HepG2 (cell line): ENCODE measurements around the gene ZNF586. TPM values are rescaled to one million over a fixed set of nuclear protein-coding genes. Genes with fewer than 3 reads are reported as not detected.

Source experiments
- ATAC-seq: fragments of 200-7000 bp; cut with Tn5 transposase; 3 replicates; pipeline ENCODE4 v1.9.1; 2020; ENCODE audit warnings: mild to moderate bottlenecking, moderate library complexity
- BruUV-seq: library from RNA; stranded (reverse); fragments of 400-500 nt; replicated peaks from 2 replicates; lab custom pipeline; 2021; lab: Mats Ljungman, UMichigan
- CTCF ChIA-PET: fragments of 300-600 bp; formaldehyde crosslinking; extraction: SDS; loops from one replicate; lab custom pipeline; 2021; ENCODE audit warnings: low total read pairs, inconsistent platforms, low intra/inter-chr PET ratio; lab: Yijun Ruan, JAX
- POLR2A ChIA-PET: fragments of 350-600 bp; sonication (Branson Sonifier 250); formaldehyde crosslinking; loops from one replicate; lab custom pipeline; 2020; ENCODE audit warnings: antibody characterized with exemption, inconsistent platforms; lab: Yijun Ruan, JAX
- DNase-seq: peaks from one replicate; pipeline ENCODE4 v3.0.0-alpha.2; 2015; ENCODE audit warnings: low spot score
- FAIRE-seq: peaks from 3 replicates; lab custom pipeline; 2011; peaks lifted over from hg19 to GRCh38; lab: Jason Lieb, UNC
- H2AFZ ChIP-seq: one replicate; pipeline ENCODE4 v1.6.1; 2011; ENCODE audit warnings: low read length, inconsistent platforms
- H3K27ac ChIP-seq: fragments of 300-600 bp; 3 replicates; pipeline ENCODE4 v1.8.0; 2011; ENCODE audit warnings: mixed run types, mild to moderate bottlenecking, mixed read lengths, low read length, inconsistent platforms; ENCODE audit not compliant: insufficient read depth; ENCODE audit errors: extremely low read length
- H3K27me3 ChIP-seq, 2 experiments: fragments of 200-600 bp in 1 of 2; 2 replicates in 1 of 2; 3 replicates in 1 of 2; pipeline versions ENCODE4 v1.6.0 to v1.8.0; 2011; ENCODE audit warnings: low read length in 2 of 2, mild to moderate bottlenecking in 2 of 2, moderate library complexity in 2 of 2, inconsistent platforms in 1 of 2; ENCODE audit not compliant: insufficient read depth in 2 of 2, control insufficient read depth in 1 of 2
- H3K36me3 ChIP-seq, 2 experiments: fragments of 200-600 bp in 1 of 2; replicated peaks in 1 of 2; 2 replicates in 1 of 2; 3 replicates in 1 of 2; pipeline versions ENCODE4 v1.5.1 to v1.8.0; 2011; ENCODE audit warnings: low read length in 2 of 2, inconsistent platforms in 1 of 2; ENCODE audit not compliant: insufficient read depth in 2 of 2, control insufficient read depth in 1 of 2
- H3K4me1 ChIP-seq: 2 replicates; pipeline ENCODE4 v1.5.1; 2012; ENCODE audit warnings: low read length, inconsistent platforms; ENCODE audit not compliant: insufficient read depth
- H3K4me2 ChIP-seq: 2 replicates; pipeline ENCODE4 v1.6.0; 2011; ENCODE audit warnings: low read depth, low read length, inconsistent platforms
- H3K4me3 ChIP-seq, 3 experiments: fragments of 200-600 bp in 1 of 3; sonication (generic), shearing (Covaris generic) in 1 of 3; replicated peaks in 1 of 3; 2 replicates each; pipeline ENCODE4 v1.5.1; 2011 to 2016; ENCODE audit warnings: low read length in 3 of 3, inconsistent platforms in 2 of 3, low read depth in 2 of 3, mild to moderate bottlenecking in 2 of 3, control low read depth in 1 of 3, mixed read lengths in 1 of 3; ENCODE audit not compliant: insufficient read depth in 1 of 3
- H3K79me2 ChIP-seq: one replicate; pipeline ENCODE4 v1.6.1; 2011; ENCODE audit warnings: low read length, inconsistent platforms; ENCODE audit not compliant: insufficient read depth
- H3K9ac ChIP-seq: 2 replicates; pipeline ENCODE4 v1.6.0; 2011; ENCODE audit warnings: mild to moderate bottlenecking, low read depth, low read length, inconsistent platforms; ENCODE audit not compliant: insufficient read depth
- H3K9me3 ChIP-seq: 2 replicates; pipeline ENCODE4 v1.5.1; 2012; ENCODE audit warnings: mild to moderate bottlenecking, low read length
- H4K20me1 ChIP-seq: 2 replicates; pipeline ENCODE4 v1.6.0; 2011; ENCODE audit warnings: inconsistent platforms, mild to moderate bottlenecking, low read length, moderate library complexity; ENCODE audit not compliant: insufficient read depth
- ATM ChIP-seq: fragments of 450-650 bp; IDR thresholded peaks from 2 replicates; pipeline ENCODE4 v1.7.1; 2017; ENCODE audit warnings: mild to moderate bottlenecking, borderline replicate concordance
- BORCS8-MEF2B ChIP-seq: sonication (generic); formaldehyde crosslinking; IDR thresholded peaks from 2 replicates; pipeline ENCODE4 v1.8.0; 2022; ENCODE audit warnings: mild to moderate bottlenecking, missing genetic modification reagents
- FOXO1 ChIP-seq: sonication (generic); formaldehyde crosslinking; IDR thresholded peaks from 2 replicates; pipeline ENCODE4 v1.4.0; 2020; ENCODE audit warnings: missing genetic modification reagents
- GATAD2A ChIP-seq: IDR thresholded peaks from 2 replicates; pipeline ENCODE4 v1.6.1; 2016
- IKZF1 ChIP-seq: fragments of 450-650 bp; IDR thresholded peaks from 2 replicates; pipeline ENCODE4 v1.7.1; 2016
- MEF2D ChIP-seq: sonication (generic); formaldehyde crosslinking; IDR thresholded peaks from 2 replicates; pipeline ENCODE4 v1.5.1; 2020; ENCODE audit warnings: mild to moderate bottlenecking, missing genetic modification reagents
- PAWR ChIP-seq: sonication (generic); formaldehyde crosslinking; IDR thresholded peaks from 2 replicates; pipeline ENCODE4 v1.4.0; 2020; ENCODE audit warnings: missing genetic modification reagents, mild to moderate bottlenecking, borderline replicate concordance
- SAFB2 ChIP-seq: sonication (generic); formaldehyde crosslinking; IDR thresholded peaks from 2 replicates; pipeline ENCODE4 v1.5.1; 2020; ENCODE audit warnings: missing genetic modification reagents, low read depth, mild to moderate bottlenecking, borderline replicate concordance
- SMC3 ChIP-seq: IDR thresholded peaks from 2 replicates; pipeline ENCODE4 v1.6.1; 2011; ENCODE audit warnings: low read length, improper control_type of control experiment
- SRF ChIP-seq: IDR thresholded peaks from 2 replicates; pipeline ENCODE4 v1.6.1; 2011; ENCODE audit warnings: mild to moderate bottlenecking, low read depth, low read length, moderate library complexity
- ZBTB42 ChIP-seq: sonication (generic); formaldehyde crosslinking; IDR thresholded peaks from 2 replicates; pipeline ENCODE4 v1.5.0; 2020; ENCODE audit warnings: mild to moderate bottlenecking, missing genetic modification reagents
- ZNF333 ChIP-seq: sonication (generic); formaldehyde crosslinking; IDR thresholded peaks from 2 replicates; pipeline ENCODE4 v1.4.0; 2020; ENCODE audit warnings: mild to moderate bottlenecking, missing genetic modification reagents, borderline replicate concordance
- ZNF335 ChIP-seq: sonication (generic); formaldehyde crosslinking; IDR thresholded peaks from 2 replicates; pipeline ENCODE4 v1.4.0; 2020; ENCODE audit warnings: missing genetic modification reagents
- ZNF550 ChIP-seq: sonication (generic); formaldehyde crosslinking; IDR thresholded peaks from 2 replicates; pipeline ENCODE4 v1.4.0; 2020; ENCODE audit warnings: mild to moderate bottlenecking, missing genetic modification reagents, borderline replicate concordance
- ZNF724P ChIP-seq: sonication (generic); formaldehyde crosslinking; IDR thresholded peaks from 2 replicates; pipeline ENCODE4 v1.8.0; 2022; ENCODE audit warnings: missing genetic modification reagents, borderline replicate concordance
- ZNF772 ChIP-seq: sonication (generic); formaldehyde crosslinking; IDR thresholded peaks from 2 replicates; pipeline ENCODE4 v1.5.0; 2020; ENCODE audit warnings: mild to moderate bottlenecking, missing genetic modification reagents
- WGBS: methylation state at CpG from one replicate; pipeline ENCODE4 v1.1.6; 2017; ENCODE audit warnings: low lambda C conversion rate; 5-methylcytosine and 5-hydroxymethylcytosine counted together
- in situ Hi-C: cut with HindIII; loops from 2 replicates; pipeline ENCODE4 v1.10.0; 2017; ENCODE audit warnings: low pct_unique_long_range_greater_than_20kb; ENCODE audit not compliant: extremely low pct_ligation_motif_present
- intact Hi-C: fragments of 100-400 bp; cut with micrococcal nuclease; formaldehyde crosslinking; loops from one replicate; pipeline ENCODE4 v1.10.0; 2022; ENCODE audit not compliant: unreplicated experiment
- polyA plus RNA-seq, 8 experiments: library from polyadenylated mRNA; depleted of rRNA in 3 of 8; stranded (reverse) in 7 of 8; unstranded in 1 of 8; fragments of >200 nt; fragmentation: Illumina TruSeq in 4 of 8; extraction: Trizol in 4 of 8; gene quantifications; 2 replicates each; pipeline versions ENCODE4 v1.2.1 to v1.2.3, GENCODE V29; 2011 to 2016; ENCODE audit warnings: low read depth in 4 of 8, missing spikeins in 1 of 8, mixed read lengths in 1 of 8; ENCODE audit not compliant: insufficient read depth in 1 of 8
- total RNA-seq, 5 experiments: library from RNA; depleted of rRNA; stranded (reverse); fragments of >200 nt; fragmentation: Illumina TruSeq; extraction: Trizol; gene quantifications; 2 replicates each; pipeline ENCODE4 v1.2.3, GENCODE V29; 2016; ENCODE audit warnings: low read depth in 1 of 5
- TF ChIP-seq, protein P1 (sequence below): IDR thresholded peaks from 2 replicates; pipeline ENCODE4 v1.4.0; 2020; ENCODE audit warnings: mild to moderate bottlenecking, missing genetic modification reagents
- TF ChIP-seq, protein P2 (sequence below): sonication (generic); formaldehyde crosslinking; IDR thresholded peaks from 2 replicates; pipeline ENCODE4 v1.8.0; 2022; ENCODE audit warnings: missing genetic modification reagents, mild to moderate bottlenecking, moderate library complexity, borderline replicate concordance
- TF ChIP-seq, protein P3 (sequence below): sonication (generic); formaldehyde crosslinking; IDR thresholded peaks from 2 replicates; pipeline ENCODE4 v1.4.0; 2020; ENCODE audit warnings: mild to moderate bottlenecking, missing genetic modification reagents

Gene ZNF586
- total and polyA plus RNA-seq, 2 of the 13 experiments (the other 11 are each of a cell fraction or from before 2014, with no cell fraction given), result 0.50 to 3.4 TPM

DNA sequence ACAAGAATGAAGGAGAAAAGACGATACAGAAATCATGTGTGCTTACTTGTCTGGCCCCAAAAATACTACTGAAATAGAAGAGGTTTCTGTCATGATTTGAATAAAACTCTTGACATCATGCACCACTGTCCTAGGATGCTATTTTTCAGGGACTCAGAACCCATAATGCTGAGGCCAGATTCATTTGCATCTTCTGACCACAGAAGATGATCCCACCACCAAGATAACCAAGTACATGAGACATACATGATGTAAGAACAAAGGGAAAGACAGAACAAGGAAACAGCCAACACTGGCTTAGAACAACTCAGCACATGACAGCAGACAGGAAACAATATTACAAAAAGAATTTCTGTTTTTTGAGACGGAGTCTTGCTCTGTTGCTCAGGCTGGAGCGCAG is 42.8 kb downstream of the ZNF586 start:
- no peak for DNase-seq
- Histone ChIP-seq H3K4me2 (no peak overlapping the region), H3K27me3 (no peaks in the 10 kb centered on the region; a peak in 1 of 5 replicates), H3K4me1 (peaks cover 57% of the 10 kb centered on the region), H3K36me3 (peaks cover 7 to 23% of the 10 kb centered on the region in 2 experiments; a peak in 4 of 5 replicates), H3K9me3 (no peaks in the 10 kb centered on the region), H4K20me1 (peaks cover 3% of the 10 kb centered on the region; the same call in 1 of the 2 replicates), H3K79me2 (peaks cover 20% of the 10 kb centered on the region), H3K4me3 (no peak overlapping the region), H3K27ac (no peak overlapping the region), H2AFZ (no peak overlapping the region), H3K9ac (no peak overlapping the region)
- ChIA-PET CTCF (no interaction called here), POLR2A (no interaction called here)
- BruUV-seq, result no TSS peak
- 97% methylated on average over 3 of the region's 3 CpGs for WGBS
- no peak for FAIRE-seq
- ATAC-seq, result no peak
- intact Hi-C loops, result no loop called here
- in situ Hi-C loops, result no loop called here
- no peak for TF ChIP-seq PAWR (CRISPR knock-in tag)
- TF ChIP-seq ZNF335, result no peak
- no peak for TF ChIP-seq ZBTB42 (CRISPR knock-in tag)
- TF ChIP-seq SMC3, result no peak
- no peak for TF ChIP-seq IKZF1
- no peak for TF ChIP-seq FOXO1 (CRISPR knock-in tag)
- no peak for TF ChIP-seq ZNF333
- no peak for TF ChIP-seq ZNF724P (CRISPR knock-in tag)
- TF ChIP-seq, protein P1, sequence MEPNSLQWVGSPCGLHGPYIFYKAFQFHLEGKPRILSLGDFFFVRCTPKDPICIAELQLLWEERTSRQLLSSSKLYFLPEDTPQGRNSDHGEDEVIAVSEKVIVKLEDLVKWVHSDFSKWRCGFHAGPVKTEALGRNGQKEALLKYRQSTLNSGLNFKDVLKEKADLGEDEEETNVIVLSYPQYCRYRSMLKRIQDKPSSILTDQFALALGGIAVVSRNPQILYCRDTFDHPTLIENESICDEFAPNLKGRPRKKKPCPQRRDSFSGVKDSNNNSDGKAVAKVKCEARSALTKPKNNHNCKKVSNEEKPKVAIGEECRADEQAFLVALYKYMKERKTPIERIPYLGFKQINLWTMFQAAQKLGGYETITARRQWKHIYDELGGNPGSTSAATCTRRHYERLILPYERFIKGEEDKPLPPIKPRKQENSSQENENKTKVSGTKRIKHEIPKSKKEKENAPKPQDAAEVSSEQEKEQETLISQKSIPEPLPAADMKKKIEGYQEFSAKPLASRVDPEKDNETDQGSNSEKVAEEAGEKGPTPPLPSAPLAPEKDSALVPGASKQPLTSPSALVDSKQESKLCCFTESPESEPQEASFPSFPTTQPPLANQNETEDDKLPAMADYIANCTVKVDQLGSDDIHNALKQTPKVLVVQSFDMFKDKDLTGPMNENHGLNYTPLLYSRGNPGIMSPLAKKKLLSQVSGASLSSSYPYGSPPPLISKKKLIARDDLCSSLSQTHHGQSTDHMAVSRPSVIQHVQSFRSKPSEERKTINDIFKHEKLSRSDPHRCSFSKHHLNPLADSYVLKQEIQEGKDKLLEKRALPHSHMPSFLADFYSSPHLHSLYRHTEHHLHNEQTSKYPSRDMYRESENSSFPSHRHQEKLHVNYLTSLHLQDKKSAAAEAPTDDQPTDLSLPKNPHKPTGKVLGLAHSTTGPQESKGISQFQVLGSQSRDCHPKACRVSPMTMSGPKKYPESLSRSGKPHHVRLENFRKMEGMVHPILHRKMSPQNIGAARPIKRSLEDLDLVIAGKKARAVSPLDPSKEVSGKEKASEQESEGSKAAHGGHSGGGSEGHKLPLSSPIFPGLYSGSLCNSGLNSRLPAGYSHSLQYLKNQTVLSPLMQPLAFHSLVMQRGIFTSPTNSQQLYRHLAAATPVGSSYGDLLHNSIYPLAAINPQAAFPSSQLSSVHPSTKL (CRISPR knock-in tag), result no peak
- TF ChIP-seq MEF2D, result no peak
- no peak for TF ChIP-seq SAFB2 (CRISPR knock-in tag)
- TF ChIP-seq GATAD2A (CRISPR knock-in tag), result no peak
- TF ChIP-seq, protein P2, sequence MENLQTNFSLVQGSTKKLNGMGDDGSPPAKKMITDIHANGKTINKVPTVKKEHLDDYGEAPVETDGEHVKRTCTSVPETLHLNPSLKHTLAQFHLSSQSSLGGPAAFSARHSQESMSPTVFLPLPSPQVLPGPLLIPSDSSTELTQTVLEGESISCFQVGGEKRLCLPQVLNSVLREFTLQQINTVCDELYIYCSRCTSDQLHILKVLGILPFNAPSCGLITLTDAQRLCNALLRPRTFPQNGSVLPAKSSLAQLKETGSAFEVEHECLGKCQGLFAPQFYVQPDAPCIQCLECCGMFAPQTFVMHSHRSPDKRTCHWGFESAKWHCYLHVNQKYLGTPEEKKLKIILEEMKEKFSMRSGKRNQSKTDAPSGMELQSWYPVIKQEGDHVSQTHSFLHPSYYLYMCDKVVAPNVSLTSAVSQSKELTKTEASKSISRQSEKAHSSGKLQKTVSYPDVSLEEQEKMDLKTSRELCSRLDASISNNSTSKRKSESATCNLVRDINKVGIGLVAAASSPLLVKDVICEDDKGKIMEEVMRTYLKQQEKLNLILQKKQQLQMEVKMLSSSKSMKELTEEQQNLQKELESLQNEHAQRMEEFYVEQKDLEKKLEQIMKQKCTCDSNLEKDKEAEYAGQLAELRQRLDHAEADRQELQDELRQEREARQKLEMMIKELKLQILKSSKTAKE (CRISPR knock-in tag), result no peak
- TF ChIP-seq SRF, result no peak
- TF ChIP-seq ATM, result no peak
- no peak for TF ChIP-seq BORCS8-MEF2B (CRISPR knock-in tag)
- no peak for TF ChIP-seq ZNF550 (CRISPR knock-in tag)
- no peak for TF ChIP-seq ZNF772
- TF ChIP-seq, protein P3, sequence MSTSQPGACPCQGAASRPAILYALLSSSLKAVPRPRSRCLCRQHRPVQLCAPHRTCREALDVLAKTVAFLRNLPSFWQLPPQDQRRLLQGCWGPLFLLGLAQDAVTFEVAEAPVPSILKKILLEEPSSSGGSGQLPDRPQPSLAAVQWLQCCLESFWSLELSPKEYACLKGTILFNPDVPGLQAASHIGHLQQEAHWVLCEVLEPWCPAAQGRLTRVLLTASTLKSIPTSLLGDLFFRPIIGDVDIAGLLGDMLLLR, result no peak
